ENCODE measurements around the gene PIEZO1.

The PIEZO1 gene

GRCh38 chr16:88732172-88732960 is 52.7 kb downstream of the PIEZO1 start:
- no peak for DNase-seq

- DNase-seq = no peak
Measured at GRCh38 chr16:88731699-88732098, 53.3 kb downstream of the PIEZO1 start.

GRCh38 chr16:88730632-88731607 is 54.1 kb downstream of the PIEZO1 start:
- no peak for DNase-seq

- no peak for DNase-seq
Measured at GRCh38 chr16:88727871-88728270, 57.1 kb downstream of the PIEZO1 start.

- DNase-seq = no peak
Measured at GRCh38 chr16:88726981-88727380, 58.0 kb downstream of the PIEZO1 start.

- DNase-seq = no peak
Measured at GRCh38 chr16:88726408-88726749, 58.6 kb downstream of the PIEZO1 start.

- no peak for DNase-seq
Measured at GRCh38 chr16:88725609-88726407, 59.2 kb downstream of the PIEZO1 start.

GRCh38 chr16:88724855-88725555 is 60.0 kb downstream of the PIEZO1 start:
- DNase-seq = no peak

- DNase-seq = no peak
Measured at GRCh38 chr16:88723911-88724310, 61.1 kb downstream of the PIEZO1 start.

GRCh38 chr16:88723507-88723887 is 61.5 kb downstream of the PIEZO1 start:
- DNase-seq = no peak

GRCh38 chr16:88722784-88723506 is 62.1 kb downstream of the PIEZO1 start:
- no peak for DNase-seq

- no peak for DNase-seq
Measured at GRCh38 chr16:88721815-88722755, 62.9 kb downstream of the PIEZO1 start.

GRCh38 chr16:88721236-88721635 is 63.8 kb downstream of the PIEZO1 start:
- no peak for DNase-seq

- DNase-seq = no peak
Measured at GRCh38 chr16:88720396-88720970, 64.5 kb downstream of the PIEZO1 start.

GRCh38 chr16:88719933-88720296 is 65.1 kb downstream of the PIEZO1 start:
- DNase-seq = no peak

- DNase-seq = no peak
Measured at GRCh38 chr16:88719267-88719932, 65.6 kb downstream of the PIEZO1 start.

- no peak for DNase-seq
Measured at GRCh38 chr16:88718178-88718577, 66.8 kb downstream of the PIEZO1 start.

- DNase-seq = no peak
Measured at GRCh38 chr16:88716601-88717001, 68.4 kb downstream of the PIEZO1 start.

- no peak for DNase-seq
Measured at GRCh38 chr16:88716201-88716600, 68.8 kb downstream of the PIEZO1 start.
